ENCODE results near the gene IRF4.

Gene IRF4

DNA sequence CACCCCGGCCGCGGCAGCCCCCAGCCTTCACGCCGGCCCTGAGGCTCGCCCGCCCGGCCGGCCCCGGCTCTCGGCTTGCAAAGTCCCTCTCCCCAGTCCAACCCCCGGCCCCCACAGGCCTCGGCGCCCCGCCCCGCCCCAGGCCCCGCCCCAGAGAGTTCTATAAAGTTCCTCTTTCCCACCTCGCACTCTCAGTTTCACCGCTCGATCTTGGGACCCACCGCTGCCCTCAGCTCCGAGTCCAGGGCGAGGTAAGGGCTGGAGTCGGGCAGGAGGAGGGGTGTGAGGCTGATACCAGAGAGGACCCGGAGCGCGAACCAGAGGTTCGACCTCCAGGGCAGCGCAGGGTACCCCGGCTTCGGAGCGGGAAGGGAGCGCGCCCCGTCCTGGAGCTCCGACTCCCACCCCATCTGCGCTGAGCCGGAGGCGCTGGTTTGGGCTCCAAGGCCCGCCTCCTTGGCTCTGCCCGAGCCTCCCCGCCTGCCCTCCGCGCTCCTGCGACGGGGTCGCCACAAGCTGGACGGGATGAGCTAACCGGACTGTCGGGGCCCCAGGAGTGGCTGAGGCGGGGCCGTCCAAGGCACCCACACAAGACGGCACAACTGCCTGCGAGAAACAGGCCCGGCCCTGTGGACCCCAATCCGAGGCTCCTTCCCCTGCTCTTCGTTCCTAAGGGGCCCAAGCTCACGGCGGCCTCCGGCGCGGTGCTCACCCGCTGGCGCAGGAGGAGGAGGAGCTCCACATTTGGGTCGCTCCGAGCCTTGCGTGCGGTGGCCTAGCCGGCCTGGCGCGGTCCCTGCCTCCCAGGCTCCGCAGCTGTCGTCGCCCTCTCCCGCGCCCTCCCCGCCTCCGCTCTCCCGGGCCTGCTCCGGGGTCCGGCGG, at the start of gene IRF4:
Gene IRF4 (plus strand): TSS at position 194 of the 882 bp plus-strand sequence. CDS start 1,401 bp downstream, outside the sequence.
- no peak for DNase-seq (ENCODE audit: low spot score)

GRCh38 chr6:341914-342831, 49.4 kb upstream of the IRF4 start:
- DNase-seq (ENCODE audit: low spot score), result no peak

DNA sequence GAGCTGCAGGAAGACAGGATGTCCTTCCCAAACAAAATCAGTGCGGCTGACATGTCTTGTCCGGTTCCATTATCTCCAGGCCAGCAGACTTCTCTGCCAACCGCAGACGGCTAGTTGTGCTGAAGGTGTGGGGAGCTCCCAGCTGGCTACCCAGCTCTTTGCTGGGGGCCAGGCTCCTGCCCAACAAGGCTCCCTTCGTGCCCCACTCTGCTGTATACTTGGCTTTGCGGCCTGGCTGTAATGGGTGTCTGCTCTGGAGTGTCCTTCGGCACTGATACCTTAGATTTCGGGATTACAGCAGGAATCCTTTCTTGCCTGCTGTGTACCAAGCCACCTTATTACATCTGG, 48.7 kb upstream of the IRF4 start:
- no peak for DNase-seq (ENCODE audit: low spot score)

DNA sequence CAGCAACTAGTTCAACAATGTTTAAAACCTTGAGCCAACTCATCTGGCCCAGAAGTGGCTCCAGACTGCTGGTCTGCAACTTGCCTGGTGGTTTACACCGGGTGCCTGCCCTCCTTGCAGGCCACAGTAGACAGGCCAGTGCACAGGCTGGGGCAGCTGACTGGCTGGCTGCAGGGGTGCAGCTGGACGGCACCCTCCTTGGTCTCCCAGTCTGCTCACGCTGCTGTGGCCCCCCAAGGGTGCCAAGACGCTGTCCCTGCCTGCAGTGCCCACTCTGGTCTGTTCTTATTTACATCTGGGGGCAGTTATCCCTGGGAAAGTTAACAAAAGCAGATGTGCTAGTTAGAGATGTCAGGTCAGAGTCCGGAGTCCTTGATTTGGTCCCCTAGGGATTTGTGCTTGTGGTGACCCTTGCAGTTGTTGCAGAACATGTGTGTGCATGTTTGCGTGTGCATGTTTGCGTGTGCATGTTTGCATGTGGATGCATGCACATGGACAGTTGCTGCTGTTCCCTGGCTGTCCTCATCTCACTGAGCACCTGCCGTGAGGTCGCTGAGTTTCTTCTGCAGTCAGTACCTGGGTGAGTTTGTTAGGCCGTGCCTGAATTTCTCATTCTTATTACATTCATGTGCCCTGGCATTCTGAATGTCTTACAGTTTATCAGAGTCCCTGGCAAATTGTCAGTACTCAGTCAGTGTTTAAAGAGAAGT, 48.2 kb upstream of the IRF4 start:
- DNase-seq (ENCODE audit: low spot score), result no peak

- DNase-seq (ENCODE audit: low spot score), result peak; percentile 43
Measured at GRCh38 chr6:343960-344815, 47.4 kb upstream of the IRF4 start.

DNA sequence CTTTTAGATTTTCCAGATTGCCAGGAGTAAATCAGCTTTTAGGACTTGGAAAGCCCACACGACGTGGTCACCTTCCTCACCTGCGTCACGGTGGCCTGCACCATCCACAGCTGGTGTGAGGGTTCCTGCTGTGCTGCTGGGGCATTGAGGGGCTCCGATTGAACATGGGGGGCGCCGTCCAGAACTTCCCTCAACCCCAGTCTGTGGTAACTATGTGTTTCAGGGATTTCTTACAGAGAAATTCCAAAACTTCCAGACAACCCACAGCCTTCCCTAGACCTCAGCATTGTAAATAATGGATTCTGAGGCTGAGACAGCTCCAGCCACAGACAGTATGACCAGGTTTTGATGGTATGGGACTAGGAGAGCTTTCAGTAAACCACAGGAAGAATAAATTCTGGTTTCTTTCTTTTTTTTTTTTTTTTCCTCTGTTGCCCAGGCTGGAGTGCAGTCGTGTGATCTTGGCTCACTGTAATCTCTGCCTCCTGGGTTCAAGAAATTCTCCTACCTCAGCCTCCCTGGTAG, 46.7 kb upstream of the IRF4 start:
- DNase-seq (ENCODE audit: low spot score), result peak; percentile 70

GRCh38 chr6:345747-346385, 45.7 kb upstream of the IRF4 start:
- DNase-seq (ENCODE audit: low spot score), result no peak

DNA sequence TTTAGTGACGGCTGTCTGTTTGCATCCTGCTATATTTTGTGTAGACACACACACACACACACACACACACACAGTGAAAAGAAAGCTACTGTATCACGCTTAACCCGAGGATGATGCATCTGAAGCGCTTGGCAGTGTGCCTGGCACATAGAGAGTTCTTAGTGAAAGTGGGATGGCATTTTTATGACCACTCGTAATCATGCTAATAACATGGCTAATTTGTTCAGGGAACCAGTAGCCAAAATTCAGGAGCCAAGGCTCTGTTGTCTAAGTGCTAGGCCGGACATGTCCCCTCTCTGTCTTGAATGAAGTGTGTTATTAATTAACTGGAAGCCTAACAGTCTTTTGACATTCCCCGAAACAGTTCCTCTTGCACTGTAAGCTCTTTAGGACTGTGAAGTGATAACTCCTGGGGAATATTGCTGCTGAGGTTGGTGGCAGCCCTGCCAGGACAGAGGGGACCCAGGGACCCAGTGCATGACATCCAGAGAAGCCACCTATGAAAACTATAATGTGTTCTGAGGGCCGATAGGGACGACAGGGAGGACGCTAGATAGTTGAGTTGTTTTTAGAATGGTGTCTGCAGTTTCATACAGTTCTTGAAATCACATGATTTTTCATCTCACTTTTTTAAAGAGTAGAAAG, 45.0 kb upstream of the IRF4 start:
- no peak for DNase-seq (ENCODE audit: low spot score)

DNA sequence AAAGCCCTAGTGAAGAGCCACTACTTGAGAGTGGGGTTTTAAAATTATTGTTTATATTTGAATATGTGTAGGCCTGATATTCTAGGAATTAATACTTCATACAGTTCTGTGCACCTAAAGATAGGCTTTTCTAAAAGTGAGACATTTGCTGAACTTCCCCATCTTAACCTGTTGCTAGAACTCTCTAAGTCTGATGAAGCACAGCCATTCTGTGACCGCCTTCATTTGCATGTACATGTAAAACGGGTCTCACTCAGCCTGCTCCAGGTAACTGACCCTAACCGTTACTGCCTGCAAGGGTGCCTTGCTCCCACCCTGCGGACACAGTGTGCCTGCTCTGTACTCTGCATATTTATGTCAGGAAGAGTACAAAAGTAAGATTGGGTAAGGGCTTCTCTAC, 44.3 kb upstream of the IRF4 start:
- DNase-seq (ENCODE audit: low spot score), result no peak

DNA sequence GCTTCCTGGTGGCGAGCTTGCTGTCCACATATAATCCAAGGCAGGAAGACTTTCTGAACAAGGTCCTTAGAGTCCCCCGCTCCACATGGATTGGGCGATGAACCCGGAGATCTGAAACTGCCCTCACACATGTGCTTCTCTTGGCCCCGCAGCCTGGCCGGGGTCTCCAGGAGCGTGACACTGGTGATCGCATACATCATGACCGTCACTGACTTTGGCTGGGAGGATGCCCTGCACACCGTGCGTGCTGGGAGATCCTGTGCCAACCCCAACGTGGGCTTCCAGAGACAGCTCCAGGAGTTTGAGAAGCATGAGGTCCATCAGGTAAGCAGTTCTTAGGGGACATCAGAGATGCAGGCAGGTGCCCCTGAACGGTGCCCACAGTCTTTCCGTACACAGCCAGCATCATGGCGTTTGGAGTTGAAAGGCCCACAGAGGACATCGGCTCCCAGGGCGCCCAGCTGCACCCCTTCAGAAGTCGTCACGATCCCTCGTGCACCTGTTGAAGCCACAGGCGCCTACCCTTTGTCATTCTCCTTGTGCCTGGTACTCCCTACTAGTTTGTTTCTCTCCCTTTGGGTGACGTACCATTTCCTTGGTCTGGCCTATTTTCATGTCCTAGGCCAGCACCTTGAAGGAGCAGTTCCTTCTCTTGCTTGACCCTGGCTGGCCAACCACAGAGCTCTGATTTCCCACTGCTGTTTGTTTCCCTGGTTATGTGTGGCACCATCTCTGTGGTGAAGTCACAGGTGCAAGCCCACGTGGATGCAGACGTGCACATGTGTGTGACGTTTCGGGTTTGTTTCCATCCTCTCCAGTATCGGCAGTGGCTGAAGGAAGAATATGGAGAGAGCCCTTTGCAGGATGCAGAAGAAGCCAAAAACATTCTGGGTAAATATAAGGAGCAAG, 43.3 kb upstream of the IRF4 start:
- DNase-seq (ENCODE audit: low spot score), result no peak

DNA sequence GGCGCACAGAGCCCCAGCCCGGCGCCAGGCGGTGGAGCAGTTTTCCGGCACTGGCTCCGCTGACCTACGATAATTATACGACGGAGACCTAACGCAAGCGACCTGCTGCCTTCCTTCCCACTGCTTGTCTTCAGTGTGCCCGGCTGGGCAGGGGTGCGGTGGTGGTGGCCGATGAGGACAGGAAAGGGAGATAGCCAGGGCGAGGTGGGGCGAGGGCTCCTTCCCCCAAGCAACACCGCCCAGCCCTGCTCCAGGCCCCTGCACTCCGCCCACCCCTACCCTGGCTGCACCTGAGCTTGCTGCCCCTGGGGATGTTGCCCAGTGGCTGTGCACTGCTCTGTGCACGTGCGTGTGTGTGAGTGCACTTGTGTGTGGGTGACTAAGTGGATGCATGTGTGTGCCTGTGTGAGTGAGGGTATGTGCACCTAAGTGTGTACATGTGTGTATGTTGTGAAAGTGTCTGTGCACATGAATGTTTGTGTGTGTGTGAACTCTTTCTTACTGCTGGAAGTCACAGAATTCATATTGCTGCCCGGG, 42.6 kb upstream of the IRF4 start:
- DNase-seq (ENCODE audit: low spot score), result no peak

GRCh38 chr6:349491-349921, 42.0 kb upstream of the IRF4 start:
- no peak for DNase-seq (ENCODE audit: low spot score)

GRCh38 chr6:350371-350770, 41.2 kb upstream of the IRF4 start:
- no peak for DNase-seq (ENCODE audit: low spot score)

DNA sequence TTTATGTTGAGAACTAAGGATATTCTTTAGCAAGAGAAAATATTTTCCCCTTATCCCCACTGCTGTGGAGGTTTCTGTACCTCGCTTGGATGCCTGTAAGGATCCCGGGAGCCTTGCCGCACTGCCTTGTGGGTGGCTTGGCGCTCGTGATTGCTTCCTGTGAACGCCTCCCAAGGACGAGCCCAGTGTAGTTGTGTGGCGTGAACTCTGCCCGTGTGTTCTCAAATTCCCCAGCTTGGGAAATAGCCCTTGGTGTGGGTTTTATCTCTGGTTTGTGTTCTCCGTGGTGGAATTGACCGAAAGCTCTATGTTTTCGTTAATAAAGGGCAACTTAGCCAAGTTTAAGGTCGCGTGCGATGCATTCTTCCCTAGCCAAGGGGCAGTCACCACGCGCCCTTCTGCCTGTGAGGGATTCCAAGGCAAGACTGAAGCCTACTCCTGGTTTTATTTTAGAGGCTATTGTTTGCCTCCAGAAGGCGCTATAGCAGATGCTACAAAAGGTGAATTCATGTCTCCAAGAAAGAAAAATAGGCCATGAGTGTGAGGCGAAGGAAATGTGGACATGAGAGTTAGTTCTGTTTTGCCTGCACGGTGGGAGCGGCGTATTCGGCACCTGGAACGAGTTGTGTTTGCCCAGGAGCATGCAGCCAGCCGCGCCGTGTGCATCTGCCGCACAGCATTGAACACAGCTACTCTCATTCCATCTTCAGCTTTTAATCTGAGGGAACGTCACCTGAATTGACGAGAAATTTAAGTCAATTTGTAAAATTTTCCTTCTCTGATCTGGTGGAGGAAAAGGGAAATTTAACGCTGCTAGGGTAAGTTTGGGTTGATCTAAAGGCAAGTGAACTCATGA, 40.3 kb upstream of the IRF4 start:
- DNase-seq (ENCODE audit: low spot score), result no peak

- no peak for DNase-seq (ENCODE audit: low spot score)
Measured at GRCh38 chr6:351867-352289, 39.7 kb upstream of the IRF4 start.

- no peak for DNase-seq (ENCODE audit: low spot score)
Measured at GRCh38 chr6:352474-352873, 39.1 kb upstream of the IRF4 start.

DNA sequence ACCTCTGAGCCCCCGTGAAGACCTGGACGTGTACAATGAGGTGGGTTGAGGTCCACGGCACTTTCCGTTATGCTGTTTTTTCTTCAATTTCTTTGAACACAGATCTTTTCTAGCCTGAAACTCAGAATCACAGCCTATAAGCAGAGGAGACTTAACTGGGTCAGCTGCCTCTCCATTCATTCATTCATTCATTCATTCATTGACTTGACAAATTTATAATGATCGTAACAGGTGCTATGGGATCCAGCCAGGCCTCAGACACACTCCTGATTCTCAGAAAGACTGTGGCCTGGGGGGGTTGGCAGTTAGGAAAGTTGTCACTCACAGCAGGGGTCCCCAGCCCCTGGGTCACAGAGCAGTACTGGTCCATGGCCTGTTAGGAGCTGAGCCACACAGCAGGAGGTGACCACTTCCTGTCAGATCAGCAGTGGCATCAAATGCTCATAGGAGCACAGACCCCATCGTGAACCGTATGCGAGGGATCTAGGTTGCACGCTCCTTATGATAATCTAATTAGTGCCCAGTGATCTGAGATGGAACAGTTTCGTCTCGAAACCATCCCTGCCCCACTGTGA, 38.6 kb upstream of the IRF4 start:
- no peak for DNase-seq (ENCODE audit: low spot score)

Data from GM03348 (cell line).